Heart right ventricle (tissue), 16 donors: ENCODE results near the gene ITGAD. TPM values are rescaled to one million over a fixed set of nuclear protein-coding genes. Genes with fewer than 3 reads are reported as not detected.

Source experiments
- ATAC-seq, 8 donors: fragments of 200-7000 bp; cut with Tn5 transposase; one replicate each; pipeline ENCODE4 v1.9.1; 2020; ENCODE audit warnings: mild to moderate bottlenecking in 8 of 8, moderate library complexity in 8 of 8, moderate number of reproducible peaks in 1 of 8
- DNase-seq, 2 donors: peaks; one replicate each; pipeline ENCODE4 v3.0.0-alpha.2; 2020
- H3K27ac ChIP-seq, 10 donors: fragments of 200-600 bp; sonication (generic) in 2 of 10; one replicate each; pipeline versions ENCODE4 v1.5.0 to v1.8.0; 2020 to 2022; ENCODE audit warnings: mild to moderate bottlenecking in 3 of 10
- H3K27me3 ChIP-seq, 7 donors: fragments of 200-600 bp; one replicate each; pipeline ENCODE4 v1.8.0; 2021 to 2022; ENCODE audit warnings: mild to moderate bottlenecking in 2 of 7
- H3K36me3 ChIP-seq, 9 donors: fragments of 200-600 bp; sonication (generic) in 1 of 9; one replicate each; pipeline versions ENCODE4 v1.5.0 to v1.8.0; 2020 to 2022; ENCODE audit warnings: mild to moderate bottlenecking in 2 of 9
- H3K4me1 ChIP-seq, 9 donors: fragments of 200-600 bp; sonication (generic) in 1 of 9; one replicate each; pipeline versions ENCODE4 v1.5.0 to v1.8.0; 2020 to 2022; ENCODE audit warnings: mild to moderate bottlenecking in 4 of 9
- H3K4me3 ChIP-seq, 10 donors: fragments of 200-600 bp; sonication (generic) in 2 of 10; one replicate each; pipeline versions ENCODE4 v1.5.0 to v1.8.0; 2020 to 2022; ENCODE audit warnings: mild to moderate bottlenecking in 7 of 10, moderate library complexity in 2 of 10
- H3K9me3 ChIP-seq, 11 donors: fragments of 200-600 bp in 10 of 11; sonication (generic) in 2 of 11; one replicate each; pipeline versions ENCODE4 v1.5.0 to v1.8.0; 2013 to 2022; ENCODE audit warnings: mild to moderate bottlenecking in 2 of 11, control low read depth in 1 of 11, moderate library complexity in 1 of 11
- WGBS, 2 donors: extraction: QIAGEN DNeasy Blood & Tissue Kit; methylation state at CpG; one replicate each; pipeline ENCODE4 v1.1.7; 2013; ENCODE audit warnings: inconsistent platforms in 1 of 2; 5-methylcytosine and 5-hydroxymethylcytosine counted together
- intact Hi-C, 10 donors: fragments of 100-400 bp; cut with DNase I; formaldehyde crosslinking; loops; one replicate each; pipeline versions ENCODE4 v1.11.1 to v1.14.2; 2022
- polyA plus RNA-seq, 2 donors: library from polyadenylated mRNA; stranded (reverse); fragments of 200-250 nt; gene quantifications; one replicate each; pipeline ENCODE4 v1.2.3, GENCODE V29; 2013
- total RNA-seq, 10 donors: library from RNA; stranded (reverse); fragmentation: NEBNext Ultra II Directional in 3 of 10; extraction: Animal tissue kit (Norgen Biotek cat#: 25700) in 3 of 10; gene quantifications; one replicate each; pipeline versions ENCODE4 v1.2.1 to v1.2.4, GENCODE V29; 2021 to 2023
- TF ChIP-seq, protein P1 (sequence below), 9 donors: fragments of 200-600 bp; sonication (generic) in 2 of 9; IDR thresholded peaks; one replicate each; pipeline versions ENCODE4 v1.5.0 to v1.8.0; 2021 to 2022; ENCODE audit warnings: antibody characterized with exemption in 9 of 9, mild to moderate bottlenecking in 5 of 9, moderate library complexity in 1 of 9
- donor health status: Arrhythmogenic right ventricular cardiomyopathy.
- donor health status: ischemic (EF 13 %, LVEDD 7.1; RV severe dilation, severe dysfunction).
- donor health status: healthy with polysubstance abuse.
- donor health status: DM: no; HTN: yes; CAD: no.
- donor health status: DM: no; HTN: no; CAD: no.
- donor health status: ischemic (EF 25% LVEDD 6.9; RV normal size, moderate dysfunction).
- donor health status: ischemic (EF 25% LVEDD 5.7; RV mildly dilated, moderate dysfunction).
- donor health status: healthy.
- donor health status: DM: yes; HTN: yes; CAD: no.
- donor health status: Ischemic cardiomyopathy.
- donor health status: ischemic (EF 35%, LVEDD 5.7; RV mildly dilated, moderate dysfunction).
- donor health status: nonischemic (EF 11% LVEDD 7.7; RV severe dilation, severe dysfunction).
- donor health status: DM: yes; HTN: yes; CAD: no.
- donor health status: PGD.
- donor health status: ischemic (EF 29% LVEDD 5.4; RV normal size, mild dysfunction).
- donor health status: nonischemic (EF 23%, LVEDD 6.1; RV moderate dilation, normal function).

The ITGAD gene
- total and polyA plus RNA-seq, 12 donors = 0.01 to 0.39 TPM; not detected in 10

DNA sequence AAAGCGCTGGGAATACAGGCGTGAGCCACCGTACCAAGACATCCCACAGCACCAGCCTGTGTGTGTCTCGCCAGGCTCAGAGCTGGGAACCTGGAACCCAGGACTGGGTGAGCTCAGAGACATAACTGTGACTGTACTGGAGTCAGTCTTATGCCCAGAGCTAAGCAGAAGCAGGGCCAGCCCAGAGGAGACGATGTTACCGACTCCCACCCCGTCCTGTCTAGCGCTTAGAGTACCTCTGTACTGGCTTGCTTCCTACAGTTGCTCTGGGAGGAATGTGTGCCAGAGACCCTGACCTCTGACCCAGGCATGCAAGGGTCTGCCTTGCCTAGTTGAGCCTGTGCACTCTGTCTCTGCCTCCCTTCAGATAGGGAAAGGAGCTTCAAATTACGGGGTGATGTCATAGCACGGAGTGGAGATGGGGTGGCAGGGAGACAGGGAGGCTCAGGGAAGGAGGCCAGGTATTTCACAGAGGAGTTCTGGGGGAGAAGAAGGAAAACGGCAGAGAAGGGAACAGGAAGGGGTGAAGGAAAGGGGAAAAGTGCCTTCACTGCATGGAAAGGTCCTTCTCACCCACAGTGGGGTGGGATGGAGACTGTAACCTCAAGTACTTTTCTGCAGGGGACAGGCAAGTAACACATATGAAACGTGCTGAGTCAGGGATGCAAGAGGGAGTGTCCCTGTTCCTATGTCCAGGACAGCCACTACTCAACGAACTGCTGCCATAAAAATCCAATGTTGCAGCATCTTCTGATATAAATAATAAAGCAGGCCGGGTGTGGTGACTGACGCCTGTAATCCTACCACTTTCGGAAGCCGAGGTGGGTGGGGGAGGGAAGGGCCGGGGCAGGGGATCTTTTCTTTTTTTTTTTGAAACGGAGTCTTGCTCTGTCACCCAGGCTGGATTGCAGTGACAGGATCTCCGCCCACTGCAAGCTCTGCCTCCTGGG, 60.4 kb downstream of the ITGAD start:
- peaks cover 15 to 73% (median 62%) of the 10 kb centered on the region in 9 donors for H3K4me1 ChIP-seq
- peaks cover 0 to 5% (median 0%) of the 10 kb centered on the region in 9 donors for H3K36me3 ChIP-seq
- ATAC-seq (peak in 3 of 8 donors; percentile 3 to 7 (median 5)), DNase-seq (no peak)
- no peaks in the 10 kb centered on the region for H3K9me3 ChIP-seq
- peak overlapping the region in 1 of 10 donors; percentile 7 for H3K4me3 ChIP-seq
- TF ChIP-seq, protein P1, sequence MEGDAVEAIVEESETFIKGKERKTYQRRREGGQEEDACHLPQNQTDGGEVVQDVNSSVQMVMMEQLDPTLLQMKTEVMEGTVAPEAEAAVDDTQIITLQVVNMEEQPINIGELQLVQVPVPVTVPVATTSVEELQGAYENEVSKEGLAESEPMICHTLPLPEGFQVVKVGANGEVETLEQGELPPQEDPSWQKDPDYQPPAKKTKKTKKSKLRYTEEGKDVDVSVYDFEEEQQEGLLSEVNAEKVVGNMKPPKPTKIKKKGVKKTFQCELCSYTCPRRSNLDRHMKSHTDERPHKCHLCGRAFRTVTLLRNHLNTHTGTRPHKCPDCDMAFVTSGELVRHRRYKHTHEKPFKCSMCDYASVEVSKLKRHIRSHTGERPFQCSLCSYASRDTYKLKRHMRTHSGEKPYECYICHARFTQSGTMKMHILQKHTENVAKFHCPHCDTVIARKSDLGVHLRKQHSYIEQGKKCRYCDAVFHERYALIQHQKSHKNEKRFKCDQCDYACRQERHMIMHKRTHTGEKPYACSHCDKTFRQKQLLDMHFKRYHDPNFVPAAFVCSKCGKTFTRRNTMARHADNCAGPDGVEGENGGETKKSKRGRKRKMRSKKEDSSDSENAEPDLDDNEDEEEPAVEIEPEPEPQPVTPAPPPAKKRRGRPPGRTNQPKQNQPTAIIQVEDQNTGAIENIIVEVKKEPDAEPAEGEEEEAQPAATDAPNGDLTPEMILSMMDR (IDR thresholded peaks at IDR 0.05) = no peak
- H3K27ac ChIP-seq = peak overlapping the region in 9 of 10 donors; percentile 18 to 77 (median 39)
- intact Hi-C loops = loop anchor here in 5 of 10 donors (5.0 to 10.0 kb wide), 4 partner anchors 269 to 414 kb away; partner anchors contain the start of genes FUS (in 3 of the 5) and KAT8 (in 1 of the 5)
- no peaks in the 10 kb centered on the region for H3K27me3 ChIP-seq
- 44 to 45% methylated on average over 20 of the region's 20 CpGs for WGBS, 2 donors

DNA sequence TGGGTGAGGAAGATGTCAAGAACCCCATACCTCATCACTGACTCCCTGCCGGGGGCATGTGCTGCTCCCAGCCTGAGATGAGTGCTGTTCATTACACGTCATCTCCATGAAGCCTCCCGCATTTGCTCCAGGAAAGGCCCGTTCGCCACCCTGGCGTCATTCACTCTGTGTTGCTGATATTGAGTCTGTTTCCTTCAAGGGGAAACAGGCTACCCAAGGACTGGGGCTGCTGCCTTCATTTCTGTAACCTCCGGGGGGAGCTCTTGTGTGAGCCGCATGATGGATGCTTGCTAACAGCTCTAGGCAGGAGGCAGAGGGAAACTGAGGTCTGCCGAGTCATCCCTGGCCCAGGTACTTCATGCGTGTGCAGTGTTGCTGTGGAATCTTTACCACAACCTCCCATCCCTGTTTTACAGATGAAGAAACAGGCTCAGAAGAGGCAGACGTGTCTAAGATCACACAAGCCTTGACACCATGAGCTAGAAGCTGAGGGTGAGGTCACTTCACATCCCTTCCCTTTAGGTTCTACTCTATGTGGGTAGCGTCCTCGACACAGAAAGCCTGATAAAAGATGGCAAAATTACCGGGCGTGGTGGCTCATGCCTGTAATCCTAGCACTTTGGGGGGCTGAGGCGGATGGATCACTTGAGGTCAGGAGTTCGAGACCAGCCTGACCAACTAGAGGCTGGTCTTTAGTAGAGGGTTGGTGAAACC, 62.6 kb downstream of the ITGAD start:
- peaks cover 0 to 5% (median 0%) of the 10 kb centered on the region in 9 donors for H3K36me3 ChIP-seq
- no peaks in the 10 kb centered on the region for H3K9me3 ChIP-seq
- peak overlapping the region in 2 of 10 donors; percentile 7 to 41 for H3K27ac ChIP-seq
- H3K27me3 ChIP-seq = no peaks in the 10 kb centered on the region
- peaks cover 15 to 81% (median 69%) of the 10 kb centered on the region in 9 donors for H3K4me1 ChIP-seq
- TF ChIP-seq, protein P1 (IDR thresholded peaks at IDR 0.05) = peak in 5 of 9 donors; percentile 23 to 45 (median 24)
- H3K4me3 ChIP-seq = no peak overlapping the region
- no peak for DNase-seq
- no peak for ATAC-seq
- intact Hi-C loops = loop anchor here in 5 of 10 donors (5.0 to 10.0 kb wide), 6 partner anchors 271 to 498 kb away; partner anchors contain the start of genes FUS (in 3 of the 5), KAT8 (in 1 of the 5), SETD1A (in 1 of the 5) and ZNF267 (in 1 of the 5)
- 65 to 69% methylated on average over 17 of the region's 17 CpGs for WGBS, 2 donors

DNA sequence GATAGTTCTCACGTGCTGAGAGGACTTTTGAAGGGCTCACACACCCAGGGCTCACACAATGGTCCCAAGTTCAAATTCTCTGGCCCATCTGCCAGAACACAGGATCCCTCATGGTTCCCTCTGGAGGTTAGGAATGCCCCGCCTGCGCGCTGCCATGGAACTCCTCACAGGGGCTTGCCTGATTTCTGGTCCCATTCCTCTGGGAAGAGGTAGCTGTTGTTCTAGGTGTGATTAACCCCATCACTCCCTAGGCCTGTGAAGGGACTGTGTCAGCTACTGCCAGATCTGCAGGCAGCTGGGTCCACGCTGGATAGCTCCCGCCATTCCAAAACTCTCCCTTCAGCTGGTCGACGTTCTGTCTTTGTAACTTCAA, 63.8 kb downstream of the ITGAD start:
- H3K4me3 ChIP-seq = peak overlapping the region in 6 of 10 donors; percentile 72 to 88 (median 78)
- 69 to 77% methylated on average over 8 of the region's 8 CpGs for WGBS, 2 donors
- H3K27ac ChIP-seq = peak overlapping the region in 3 of 10 donors; percentile 12 to 98 (median 95)
- DNase-seq = no peak
- H3K9me3 ChIP-seq = no peaks in the 10 kb centered on the region
- TF ChIP-seq, protein P1 (IDR thresholded peaks at IDR 0.05) = no peak
- H3K4me1 ChIP-seq = peaks cover 15 to 76% (median 69%) of the 10 kb centered on the region in 9 donors
- H3K27me3 ChIP-seq = no peaks in the 10 kb centered on the region
- H3K36me3 ChIP-seq = peaks cover 0 to 10% (median 1%) of the 10 kb centered on the region in 9 donors
- ATAC-seq = no peak
- intact Hi-C loops = loop anchor here in 5 of 10 donors (5.0 to 10.0 kb wide), 6 partner anchors 272 to 500 kb away; partner anchors contain the start of genes FUS (in 3 of the 5), KAT8 (in 1 of the 5), SETD1A (in 1 of the 5) and ZNF267 (in 1 of the 5)
